T-helper 2 cell treated with Interferon-gamma antibody and Interleukin-4, amounts not matched to agents 5 μg/mL and 100 μg/mL, for 36 hours (primary cell): ENCODE measurements around the gene PIGP.
"Not testable (repeated sequence)": the region's sequence is repeated elsewhere in the genome, so short reads cannot be mapped to it uniquely, and the experiment has no call there.

Experiments
- DNase-seq: peaks from one replicate; pipeline ENCODE4 v3.0.0; 2021; ENCODE audit warnings: low spot score
- H3K27ac Mint-ChIP-seq: one replicate; pipeline ENCODE4 v1.8.0; 2021; ENCODE audit warnings: mild to moderate bottlenecking, mixed read lengths
- H3K27me3 Mint-ChIP-seq: one replicate; pipeline ENCODE4 v1.8.0; 2021; ENCODE audit warnings: low read depth, mixed read lengths
- H3K36me3 Mint-ChIP-seq: one replicate; pipeline ENCODE4 v1.8.0; 2021; ENCODE audit warnings: low read depth, mixed read lengths
- H3K4me1 Mint-ChIP-seq: one replicate; pipeline ENCODE4 v1.8.0; 2021; ENCODE audit warnings: low read depth, mixed read lengths
- H3K4me3 Mint-ChIP-seq: one replicate; pipeline ENCODE4 v1.8.0; 2022; ENCODE audit warnings: mild to moderate bottlenecking, moderate library complexity, mixed read lengths
- H3K9me3 Mint-ChIP-seq: one replicate; pipeline ENCODE4 v1.8.0; 2021; ENCODE audit warnings: mixed read lengths

The PIGP gene

DNA sequence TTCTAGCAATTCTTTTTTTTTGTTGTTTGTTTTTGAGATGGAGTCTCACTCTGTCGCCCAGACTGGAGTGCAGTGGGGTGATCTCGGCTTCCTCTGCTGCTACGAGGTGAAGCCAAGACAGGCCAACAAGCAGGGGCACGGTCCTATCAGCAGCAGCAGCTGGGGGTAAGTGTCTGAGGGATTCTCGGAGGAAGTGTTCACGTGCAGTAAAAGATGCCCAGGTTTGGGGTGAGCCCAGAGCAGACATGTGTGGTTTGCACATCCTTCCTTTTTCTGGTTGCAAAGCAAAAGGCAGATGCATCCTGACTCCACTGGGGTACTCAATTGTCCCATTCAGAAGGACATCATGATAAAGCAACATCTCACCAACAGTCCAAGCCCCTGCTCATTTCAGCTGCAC, 27.7 kb downstream of the PIGP start:
- H3K27ac Mint-ChIP-seq, result no peak overlapping the region
- H3K4me1 Mint-ChIP-seq, result peaks cover 13% of the 10 kb centered on the region
- DNase-seq, result no peak
- no peaks in the 10 kb centered on the region for H3K36me3 Mint-ChIP-seq
- no peak overlapping the region for H3K4me3 Mint-ChIP-seq
- H3K27me3 Mint-ChIP-seq, result peaks cover 22% of the 10 kb centered on the region
- H3K9me3 Mint-ChIP-seq, result no peaks in the 10 kb centered on the region

DNA sequence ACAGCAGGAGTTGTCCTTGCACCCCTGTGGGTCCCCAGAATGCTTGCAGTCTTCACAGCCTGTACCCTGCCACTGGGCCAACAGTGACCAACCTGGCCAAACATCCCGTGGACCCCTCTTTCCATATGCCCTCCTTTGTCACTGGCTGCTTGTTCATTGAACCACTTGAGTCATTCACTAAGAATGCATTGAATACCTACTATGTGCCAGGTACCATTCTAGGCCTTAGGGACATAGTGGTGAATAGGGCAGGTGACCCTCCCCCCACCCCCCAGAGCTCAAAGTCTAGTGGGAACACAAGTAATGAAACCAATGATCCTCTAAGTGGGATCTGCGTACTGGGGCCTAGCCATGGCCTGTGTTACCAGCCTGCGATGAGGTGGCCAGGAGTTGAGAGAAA, 28.2 kb downstream of the PIGP start:
- H3K27ac Mint-ChIP-seq, result no peak overlapping the region
- no peak overlapping the region for H3K4me3 Mint-ChIP-seq
- peaks cover 11% of the 10 kb centered on the region for H3K4me1 Mint-ChIP-seq
- DNase-seq, result no peak
- no peaks in the 10 kb centered on the region for H3K36me3 Mint-ChIP-seq
- peaks cover 17% of the 10 kb centered on the region for H3K27me3 Mint-ChIP-seq
- H3K9me3 Mint-ChIP-seq, result no peaks in the 10 kb centered on the region

DNA sequence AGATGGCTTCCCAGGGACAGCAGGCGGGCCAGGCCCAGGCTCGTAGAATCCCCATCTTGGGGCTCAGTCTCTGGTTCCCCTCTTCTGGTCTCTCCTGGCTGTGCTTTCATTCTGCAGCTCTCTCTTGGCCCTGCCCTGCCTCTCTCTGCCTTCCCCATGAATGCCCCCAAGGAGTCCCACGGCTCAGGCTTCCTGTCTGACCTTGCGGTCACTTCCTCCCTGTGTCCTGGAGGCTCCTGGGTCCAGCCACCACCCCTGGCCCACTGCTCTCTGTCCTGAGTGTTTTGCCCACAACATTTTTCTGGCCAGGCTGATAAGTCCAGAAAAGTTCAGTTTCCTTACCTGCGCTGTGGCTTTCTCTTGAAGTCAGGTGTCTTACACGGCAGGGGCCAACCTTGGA, 29.1 kb downstream of the PIGP start:
- H3K4me1 Mint-ChIP-seq, result peaks cover 10% of the 10 kb centered on the region
- H3K4me3 Mint-ChIP-seq, result no peak overlapping the region
- DNase-seq, result no peak
- H3K9me3 Mint-ChIP-seq, result no peaks in the 10 kb centered on the region
- no peaks in the 10 kb centered on the region for H3K36me3 Mint-ChIP-seq
- H3K27me3 Mint-ChIP-seq, result peaks cover 16% of the 10 kb centered on the region
- no peak overlapping the region for H3K27ac Mint-ChIP-seq

DNA sequence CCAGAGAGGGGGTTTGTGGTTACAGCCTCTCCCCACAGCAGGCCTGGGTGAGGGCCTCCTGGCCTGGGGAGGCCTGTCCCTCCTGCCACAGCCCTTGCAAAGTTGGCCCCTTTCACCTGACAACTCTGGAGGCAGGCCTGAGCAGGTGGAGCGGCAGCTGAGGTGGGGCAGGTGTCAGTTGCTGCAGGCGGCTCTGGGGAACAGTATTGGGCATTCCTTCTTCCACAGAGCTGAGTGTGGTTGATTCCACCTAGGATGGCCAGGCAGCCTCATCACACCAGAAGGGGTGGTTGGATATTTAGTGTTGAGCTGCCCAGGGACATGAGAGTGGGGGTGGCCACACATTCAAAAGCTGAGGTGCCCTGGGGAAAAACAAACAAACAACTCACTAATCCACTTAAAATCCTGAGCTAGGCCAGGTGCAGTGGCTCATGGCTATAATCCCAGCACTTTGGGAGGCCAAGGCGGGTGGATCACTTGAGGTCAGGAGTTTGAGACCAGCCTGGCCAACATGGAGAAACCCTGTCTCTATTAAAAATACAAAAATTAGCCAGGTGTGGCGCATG, 31.1 kb downstream of the PIGP start:
- Mint-ChIP-seq H3K4me3 (no peak overlapping the region), H3K4me1 (peaks cover 10% of the 10 kb centered on the region), H3K27ac (no peak overlapping the region), H3K9me3 (no peaks in the 10 kb centered on the region), H3K27me3 (peaks cover 8% of the 10 kb centered on the region), H3K36me3 (no peaks in the 10 kb centered on the region)
- no peak for DNase-seq

DNA sequence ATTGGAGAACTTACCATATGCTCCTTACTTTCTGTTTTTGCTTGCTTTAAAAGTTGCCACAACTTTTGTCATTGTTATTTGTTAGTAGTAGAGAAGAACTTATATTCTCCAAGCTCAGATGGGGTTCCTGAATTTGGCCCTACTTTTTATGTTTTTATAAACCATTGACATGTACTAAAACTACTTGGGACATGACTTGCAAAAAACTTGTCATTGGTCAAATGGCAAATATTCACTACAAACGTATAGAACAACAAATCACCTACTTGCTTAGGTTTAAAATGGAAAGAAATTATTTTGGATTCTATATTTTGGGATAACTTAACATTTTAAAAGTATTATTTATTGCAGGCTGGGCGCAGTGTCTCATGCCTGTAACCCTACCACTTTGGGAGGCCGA, 32.7 kb downstream of the PIGP start:
- H3K27ac Mint-ChIP-seq, result no peak overlapping the region
- H3K4me1 Mint-ChIP-seq, result peaks cover 6% of the 10 kb centered on the region
- no peaks in the 10 kb centered on the region for H3K36me3 Mint-ChIP-seq
- no peaks in the 10 kb centered on the region for H3K9me3 Mint-ChIP-seq
- H3K4me3 Mint-ChIP-seq, result no peak overlapping the region
- H3K27me3 Mint-ChIP-seq, result peaks cover 5% of the 10 kb centered on the region
- no peak for DNase-seq

DNA sequence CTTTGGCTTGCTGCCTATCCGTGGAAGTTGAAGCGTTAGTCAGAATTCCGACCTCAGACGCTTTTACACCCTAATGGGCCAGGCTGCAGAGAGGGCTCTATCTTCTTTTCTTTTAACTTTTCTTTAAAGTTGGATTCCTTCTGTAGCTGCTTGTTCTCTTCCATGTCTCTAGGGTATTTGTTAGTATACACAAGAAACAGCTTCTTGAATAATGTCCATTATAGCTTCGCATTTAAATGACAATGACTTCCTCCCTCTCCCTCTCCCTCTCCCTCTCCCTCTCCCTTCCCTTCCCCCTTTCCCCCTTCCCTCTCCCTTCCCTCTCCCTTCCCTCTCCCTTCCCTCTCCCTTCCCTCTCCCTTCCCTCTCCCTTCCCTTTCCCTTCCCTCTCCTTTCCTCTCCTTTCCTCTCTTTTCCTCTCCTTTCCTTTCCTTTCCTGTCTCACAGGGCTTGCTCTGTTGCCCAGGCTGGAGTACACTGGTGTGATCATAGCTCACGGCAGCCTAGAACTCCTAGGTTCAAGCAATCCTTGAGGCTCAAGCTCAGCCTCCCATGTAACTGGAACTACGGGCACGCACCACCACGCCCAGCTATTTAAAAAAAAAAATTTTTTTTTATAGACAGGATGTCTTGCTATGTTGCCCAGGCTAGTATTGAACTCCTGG, 33.3 kb downstream of the PIGP start:
- Mint-ChIP-seq H3K4me1 (peaks cover under 1% of the 10 kb centered on the region), H3K27ac (no peak overlapping the region), H3K9me3 (no peaks in the 10 kb centered on the region), H3K27me3 (peaks cover 5% of the 10 kb centered on the region), H3K4me3 (no peak overlapping the region), H3K36me3 (no peaks in the 10 kb centered on the region)
- DNase-seq, result no peak

DNA sequence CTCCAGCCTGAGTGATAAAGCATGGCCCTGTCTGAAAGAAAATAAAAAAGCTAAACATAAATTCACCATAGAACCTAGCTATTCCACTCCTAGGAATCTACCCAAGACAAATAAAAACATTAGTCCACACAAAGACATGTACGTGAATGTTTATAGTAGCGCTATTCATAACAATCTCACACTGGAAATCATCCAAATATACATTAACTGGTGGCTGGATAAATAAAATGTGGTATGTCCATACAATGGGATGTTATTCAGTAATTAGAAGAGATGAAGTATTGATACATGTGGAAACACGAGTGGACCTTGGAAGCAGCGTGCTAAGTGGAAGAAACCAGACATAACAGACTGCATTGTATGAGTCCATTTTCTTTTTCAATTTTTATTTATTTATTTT, 36.7 kb downstream of the PIGP start:
- Mint-ChIP-seq H3K4me3 (no peak overlapping the region), H3K36me3 (no peaks in the 10 kb centered on the region), H3K9me3 (no peaks in the 10 kb centered on the region), H3K27ac (no peak overlapping the region), H3K4me1 (peaks cover 2% of the 10 kb centered on the region), H3K27me3 (peaks cover 9% of the 10 kb centered on the region)
- no peak for DNase-seq

DNA sequence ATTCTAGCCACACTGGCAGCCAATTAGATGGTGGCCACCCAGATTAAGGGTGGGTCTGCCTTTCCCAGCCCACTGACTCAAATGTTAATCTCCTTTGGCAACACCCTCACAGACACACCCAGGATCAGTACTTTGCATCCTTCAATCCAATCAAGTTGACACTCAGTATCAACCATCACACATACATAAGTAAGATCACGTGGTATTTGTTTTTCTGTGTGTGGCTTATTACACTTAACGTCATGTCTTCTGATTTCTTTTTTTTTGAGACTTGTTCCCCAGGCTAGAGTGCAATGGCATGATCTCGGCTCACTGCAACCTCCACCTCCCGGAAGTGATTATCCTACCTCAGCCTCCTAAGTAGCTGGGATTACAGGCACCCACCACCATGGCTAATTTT, 38.5 kb downstream of the PIGP start:
- not testable (repeated sequence) for H3K4me3 Mint-ChIP-seq, H3K27me3 Mint-ChIP-seq, H3K9me3 Mint-ChIP-seq, H3K36me3 Mint-ChIP-seq, DNase-seq, H3K4me1 Mint-ChIP-seq, H3K27ac Mint-ChIP-seq

DNA sequence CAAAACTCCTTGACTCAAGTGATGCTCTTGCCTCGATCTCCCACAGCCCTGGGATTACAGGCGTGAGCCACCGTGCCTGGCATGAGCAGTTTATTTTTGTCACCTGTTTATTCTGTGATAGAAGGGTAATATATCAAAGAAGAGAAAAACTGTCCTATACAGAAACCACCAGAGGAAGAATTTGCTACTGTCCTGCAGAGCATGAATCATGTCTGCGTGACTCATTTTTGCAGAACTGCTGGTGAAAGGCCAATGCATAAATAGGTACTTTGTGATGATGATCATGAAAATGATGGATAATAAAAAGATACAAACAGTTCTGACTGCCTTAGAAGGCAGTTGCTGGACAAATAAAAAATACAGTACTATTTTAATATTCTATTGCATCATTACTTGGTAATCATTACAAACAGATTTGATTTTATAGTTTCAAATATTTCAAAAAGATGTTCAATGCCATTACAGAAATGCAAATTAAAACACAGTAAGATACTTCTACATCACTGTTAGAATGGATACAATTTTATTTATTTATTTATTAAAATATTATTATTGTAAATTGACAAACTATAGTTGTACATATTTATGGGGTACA, 39.9 kb downstream of the PIGP start:
- H3K9me3 Mint-ChIP-seq, result no peaks in the 10 kb centered on the region
- no peak for DNase-seq
- no peak overlapping the region for H3K27ac Mint-ChIP-seq
- peaks cover 2% of the 10 kb centered on the region for H3K4me1 Mint-ChIP-seq
- H3K36me3 Mint-ChIP-seq, result no peaks in the 10 kb centered on the region
- peaks cover 6% of the 10 kb centered on the region for H3K27me3 Mint-ChIP-seq
- no peak overlapping the region for H3K4me3 Mint-ChIP-seq

DNA sequence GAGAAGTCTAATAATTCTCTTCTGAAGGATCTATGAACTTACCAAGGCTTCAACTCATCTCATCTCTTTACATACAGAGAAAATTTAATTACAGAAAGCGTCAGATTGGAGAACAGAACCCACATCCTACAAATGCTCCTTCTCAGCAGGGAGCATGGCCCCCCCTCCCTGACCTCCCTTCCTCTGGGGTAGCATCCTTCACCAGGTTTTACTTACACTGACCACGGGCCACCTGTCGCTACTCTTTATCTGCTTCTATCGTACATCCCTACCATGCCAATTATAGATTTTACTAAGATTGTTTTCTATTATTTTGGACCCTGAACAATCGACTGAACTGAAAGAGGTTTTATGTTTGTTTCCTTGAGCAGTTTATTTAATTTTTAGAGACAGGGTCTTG, 40.6 kb downstream of the PIGP start:
- Mint-ChIP-seq H3K36me3 (no peaks in the 10 kb centered on the region), H3K4me3 (no peak overlapping the region), H3K27me3 (peaks cover 4% of the 10 kb centered on the region), H3K4me1 (peaks cover 2% of the 10 kb centered on the region), H3K27ac (no peak overlapping the region), H3K9me3 (no peaks in the 10 kb centered on the region)
- DNase-seq, result no peak

DNA sequence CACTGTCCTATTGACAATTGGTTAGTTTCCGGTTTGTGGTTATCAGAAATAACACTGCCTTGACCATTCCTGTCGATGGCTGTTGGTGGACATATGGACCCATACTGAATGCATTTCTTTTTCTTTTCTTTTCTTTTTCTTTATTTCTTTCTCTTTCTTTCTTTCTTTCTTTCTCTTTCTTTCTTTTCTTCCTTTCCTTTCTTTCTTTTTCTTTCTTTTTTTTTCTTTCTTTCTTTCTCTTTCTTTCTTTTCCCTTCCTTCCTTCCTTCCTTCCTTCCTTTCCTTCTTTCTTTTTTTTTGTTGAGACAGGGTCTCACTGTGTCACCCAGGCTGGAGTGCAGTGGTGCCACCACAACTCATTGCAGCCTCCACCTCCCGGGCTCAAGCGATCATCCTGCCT, 42.0 kb downstream of the PIGP start:
- no peak for DNase-seq
- no peak overlapping the region for H3K4me3 Mint-ChIP-seq
- H3K36me3 Mint-ChIP-seq, result no peaks in the 10 kb centered on the region
- peaks cover 2% of the 10 kb centered on the region for H3K4me1 Mint-ChIP-seq
- no peak overlapping the region for H3K27ac Mint-ChIP-seq
- H3K9me3 Mint-ChIP-seq, result no peaks in the 10 kb centered on the region
- peaks cover 11% of the 10 kb centered on the region for H3K27me3 Mint-ChIP-seq

DNA sequence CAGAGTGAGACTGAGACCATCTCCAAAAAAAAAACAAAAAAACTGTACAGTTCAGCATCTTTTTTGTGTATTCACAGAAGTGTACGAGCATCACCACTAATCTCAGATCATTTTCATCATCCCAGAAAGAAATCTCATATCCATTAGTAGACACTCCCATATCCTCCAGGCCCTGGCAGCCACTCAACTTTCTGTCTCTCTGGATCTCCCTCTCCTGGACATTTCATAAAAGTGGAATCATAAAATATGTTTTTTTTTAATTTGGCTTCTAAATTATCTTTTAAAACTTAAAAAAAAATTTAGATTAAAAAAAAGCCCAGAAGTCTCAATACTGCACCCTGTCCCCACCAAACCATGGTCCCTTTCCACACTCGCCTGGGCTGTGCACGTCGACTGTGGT, 44.3 kb downstream of the PIGP start:
- Mint-ChIP-seq H3K27me3 (peaks cover 9% of the 10 kb centered on the region), H3K4me3 (no peak overlapping the region), H3K4me1 (peaks cover 2% of the 10 kb centered on the region), H3K9me3 (no peaks in the 10 kb centered on the region), H3K36me3 (no peaks in the 10 kb centered on the region), H3K27ac (no peak overlapping the region)
- DNase-seq, result no peak

DNA sequence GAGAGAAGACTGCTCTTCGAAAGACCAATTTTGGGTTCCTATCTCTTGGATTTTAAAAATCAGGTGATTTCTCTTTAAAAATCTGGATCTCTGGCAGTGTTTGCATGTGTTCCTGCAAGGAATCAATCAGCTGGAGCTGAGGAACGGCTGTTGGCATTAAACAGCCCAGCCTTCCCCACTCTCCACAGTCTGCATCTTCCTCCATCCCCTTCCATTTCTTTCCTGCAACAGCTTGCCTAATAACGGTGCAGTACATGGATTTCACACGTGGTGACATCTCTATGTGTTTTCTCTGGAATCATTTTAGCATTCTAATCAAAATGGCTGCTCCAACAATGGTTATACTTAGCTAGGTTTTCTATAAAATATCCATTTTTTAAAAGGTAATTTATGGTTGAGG, 46.4 kb downstream of the PIGP start:
- Mint-ChIP-seq H3K27ac (no peak overlapping the region), H3K9me3 (no peaks in the 10 kb centered on the region), H3K4me1 (no peaks in the 10 kb centered on the region), H3K36me3 (no peaks in the 10 kb centered on the region), H3K27me3 (peaks cover 12% of the 10 kb centered on the region), H3K4me3 (no peak overlapping the region)
- DNase-seq, result no peak

DNA sequence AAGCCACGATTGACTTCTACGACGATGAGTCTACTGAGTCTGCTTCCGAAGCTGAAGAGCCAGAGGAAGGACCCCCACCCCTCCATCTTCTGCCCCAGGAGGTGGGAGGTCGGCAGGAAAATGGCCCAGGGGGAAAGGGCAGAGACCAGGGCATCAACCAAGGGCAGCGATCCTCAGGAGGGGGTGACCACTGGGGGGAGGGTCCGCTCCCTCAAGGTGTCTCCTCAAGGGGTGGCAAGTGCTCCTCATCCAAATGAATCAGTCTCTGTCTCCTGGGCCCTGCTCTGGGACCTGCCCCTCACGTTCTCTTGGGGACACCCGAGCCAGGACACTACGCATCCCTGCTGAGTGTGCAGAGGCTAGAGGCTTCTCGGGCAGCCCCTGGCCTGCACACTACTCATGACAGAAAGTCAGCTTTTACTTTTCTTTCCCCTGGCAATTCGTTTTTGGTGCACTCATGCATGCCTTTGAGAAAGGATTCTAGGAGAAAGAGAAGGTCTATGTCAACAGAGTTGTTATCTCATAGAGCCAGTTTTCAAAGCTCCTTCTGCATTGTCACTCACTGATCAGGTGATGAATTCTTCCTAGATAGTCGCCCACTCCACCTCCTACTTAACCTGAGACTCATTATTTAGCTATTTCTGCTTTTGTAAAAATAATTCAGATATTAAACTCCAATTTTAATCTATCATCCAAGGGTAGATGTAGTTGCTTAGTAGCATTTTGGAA, 54.8 kb downstream of the PIGP start:
- H3K9me3 Mint-ChIP-seq, result no peaks in the 10 kb centered on the region
- peaks cover 9% of the 10 kb centered on the region for H3K27me3 Mint-ChIP-seq
- no peak overlapping the region for H3K4me3 Mint-ChIP-seq
- H3K27ac Mint-ChIP-seq, result no peak overlapping the region
- no peak for DNase-seq
- no peaks in the 10 kb centered on the region for H3K4me1 Mint-ChIP-seq
- no peaks in the 10 kb centered on the region for H3K36me3 Mint-ChIP-seq
